ENCODE results near the gene UTF1. TPM values are rescaled to one million over a fixed set of nuclear protein-coding genes. Genes with fewer than 3 reads are reported as not detected.

Gene UTF1
- total RNA-seq, 4 donors from 2014 or later = not detected

DNA sequence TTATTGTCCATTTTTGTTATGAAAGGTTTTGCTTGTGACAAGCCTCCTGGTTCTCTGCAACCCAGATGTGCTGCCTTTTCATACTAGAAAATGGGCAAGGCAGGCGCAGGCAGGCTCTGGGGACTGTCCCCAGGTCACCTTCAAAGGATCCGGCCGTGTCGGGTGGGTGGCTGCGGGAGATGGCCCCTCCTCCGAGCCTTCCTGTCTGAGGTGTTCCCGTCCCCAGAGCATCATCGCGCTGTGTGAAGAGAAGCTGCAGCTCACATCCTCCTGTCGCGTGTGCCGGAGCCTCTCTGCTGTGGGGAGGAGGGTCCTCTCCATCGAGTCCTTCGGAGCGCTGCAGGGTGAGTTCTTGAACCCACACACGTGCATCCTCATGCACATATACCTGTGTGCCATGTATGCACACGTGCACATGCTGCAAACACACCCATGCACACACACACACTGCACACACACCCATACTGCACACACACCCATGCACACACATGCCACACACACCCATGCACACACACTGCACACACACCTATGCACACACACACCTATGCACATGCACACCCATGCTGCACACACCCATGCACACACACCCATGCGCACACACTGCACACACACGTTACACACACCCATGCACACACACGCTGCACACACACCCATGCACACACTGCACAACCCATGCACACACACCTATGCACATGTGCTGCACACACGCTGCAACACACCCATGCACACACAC is 46.2 kb upstream of the UTF1 start:
- Histone ChIP-seq H3K36me3 (no peaks in the 10 kb centered on the region), H3K4me3 (no peak overlapping the region), H3K27ac (no peak overlapping the region), H3K4me1 (no peaks in the 10 kb centered on the region), H3K27me3 (peaks cover 61% of the 10 kb centered on the region), H3K9me3 (no peaks in the 10 kb centered on the region)
- ATAC-seq = no peak
- TF ChIP-seq, protein P1, sequence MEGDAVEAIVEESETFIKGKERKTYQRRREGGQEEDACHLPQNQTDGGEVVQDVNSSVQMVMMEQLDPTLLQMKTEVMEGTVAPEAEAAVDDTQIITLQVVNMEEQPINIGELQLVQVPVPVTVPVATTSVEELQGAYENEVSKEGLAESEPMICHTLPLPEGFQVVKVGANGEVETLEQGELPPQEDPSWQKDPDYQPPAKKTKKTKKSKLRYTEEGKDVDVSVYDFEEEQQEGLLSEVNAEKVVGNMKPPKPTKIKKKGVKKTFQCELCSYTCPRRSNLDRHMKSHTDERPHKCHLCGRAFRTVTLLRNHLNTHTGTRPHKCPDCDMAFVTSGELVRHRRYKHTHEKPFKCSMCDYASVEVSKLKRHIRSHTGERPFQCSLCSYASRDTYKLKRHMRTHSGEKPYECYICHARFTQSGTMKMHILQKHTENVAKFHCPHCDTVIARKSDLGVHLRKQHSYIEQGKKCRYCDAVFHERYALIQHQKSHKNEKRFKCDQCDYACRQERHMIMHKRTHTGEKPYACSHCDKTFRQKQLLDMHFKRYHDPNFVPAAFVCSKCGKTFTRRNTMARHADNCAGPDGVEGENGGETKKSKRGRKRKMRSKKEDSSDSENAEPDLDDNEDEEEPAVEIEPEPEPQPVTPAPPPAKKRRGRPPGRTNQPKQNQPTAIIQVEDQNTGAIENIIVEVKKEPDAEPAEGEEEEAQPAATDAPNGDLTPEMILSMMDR (IDR thresholded peaks at IDR 0.05) = no peak
- TF ChIP-seq POLR2A (IDR thresholded peaks at IDR 0.05) (no peak), EP300 (IDR thresholded peaks at IDR 0.05) (no peak), POLR2AphosphoS5 (IDR thresholded peaks at IDR 0.05) (no peak)
- WGBS, 2 donors (ENCODE audit: low coverage in 1 of 2) = 79 to 86% methylated on average over 4 of the region's 21 CpGs

GRCh38 chr10:133184591-133185244 is 45.3 kb upstream of the UTF1 start:
- no peak for ATAC-seq
- Histone ChIP-seq H3K36me3 (no peaks in the 10 kb centered on the region), H3K4me1 (no peaks in the 10 kb centered on the region), H3K27ac (no peak overlapping the region), H3K4me3 (no peak overlapping the region), H3K9me3 (no peaks in the 10 kb centered on the region), H3K27me3 (peaks cover 68% of the 10 kb centered on the region)
- WGBS, 2 donors (ENCODE audit: low coverage in 1 of 2) = 60 to 82% methylated on average over 3 to 9 of the region's 23 CpGs
- TF ChIP-seq EP300 (IDR thresholded peaks at IDR 0.05) (no peak), POLR2AphosphoS5 (IDR thresholded peaks at IDR 0.05) (no peak), POLR2A (IDR thresholded peaks at IDR 0.05) (no peak)
- TF ChIP-seq, protein P1 (IDR thresholded peaks at IDR 0.05) = no peak

DNA sequence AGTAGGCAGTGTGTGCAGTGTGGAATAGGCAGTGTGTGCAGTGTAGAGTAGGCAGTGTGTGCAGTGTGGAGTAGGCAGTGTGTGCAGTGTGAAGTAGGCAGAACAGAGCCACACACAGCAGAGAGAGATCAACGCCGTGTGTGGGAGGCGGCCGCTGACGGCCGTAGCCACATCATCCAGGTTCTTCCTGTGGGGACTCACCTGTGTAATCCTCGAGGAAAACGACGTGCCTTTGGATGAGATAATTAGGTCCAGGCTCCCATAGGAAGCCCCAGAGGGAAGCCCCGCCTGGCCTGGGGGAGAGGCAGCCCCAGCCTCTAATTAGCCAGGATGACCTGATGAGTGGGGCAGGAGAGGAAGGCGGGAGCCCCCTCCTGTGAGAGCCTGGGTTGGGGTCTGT is 44.6 kb upstream of the UTF1 start:
- Histone ChIP-seq H3K27ac (no peak overlapping the region), H3K36me3 (no peaks in the 10 kb centered on the region), H3K9me3 (no peaks in the 10 kb centered on the region), H3K4me3 (no peak overlapping the region), H3K27me3 (peaks cover 65% of the 10 kb centered on the region), H3K4me1 (no peaks in the 10 kb centered on the region)
- TF ChIP-seq, protein P1 (IDR thresholded peaks at IDR 0.05) = no peak
- TF ChIP-seq EP300 (IDR thresholded peaks at IDR 0.05) (no peak), POLR2A (IDR thresholded peaks at IDR 0.05) (no peak), POLR2AphosphoS5 (IDR thresholded peaks at IDR 0.05) (no peak)
- no peak for ATAC-seq
- 65% methylated on average over 2 of the region's 11 CpGs; no CpG with 5 or more reads in 1 of the 2 donors for WGBS, 2 donors (ENCODE audit: low coverage in 1 of 2)

- H3K9me3 ChIP-seq = no peaks in the 10 kb centered on the region
- TF ChIP-seq POLR2A (IDR thresholded peaks at IDR 0.05) (no peak), EP300 (IDR thresholded peaks at IDR 0.05) (no peak), POLR2AphosphoS5 (IDR thresholded peaks at IDR 0.05) (no peak)
- TF ChIP-seq, protein P1 (IDR thresholded peaks at IDR 0.05) = no peak
- H3K36me3 ChIP-seq = no peaks in the 10 kb centered on the region
- no peaks in the 10 kb centered on the region for H3K4me1 ChIP-seq
- H3K4me3 ChIP-seq = no peak overlapping the region
- H3K27me3 ChIP-seq = peaks cover 62% of the 10 kb centered on the region
- ATAC-seq = no peak
- 100% methylated on average over 1 of the region's 27 CpGs; no CpG with 5 or more reads in 1 of the 2 donors for WGBS, 2 donors (ENCODE audit: low coverage in 1 of 2)
- H3K27ac ChIP-seq = no peak overlapping the region
Measured at GRCh38 chr10:133185916-133186315, 44.1 kb upstream of the UTF1 start.
